OCI-LY3 (cell line): ENCODE data around the gene HSDL2.

Experiments
- EZH2phosphoT487 ChIP-seq: fragments of 200-600 bp; shearing (Covaris generic); IDR thresholded peaks from 2 replicates; pipeline ENCODE4 v1.6.1; 2018; ENCODE audit warnings: antibody characterized with exemption, mixed run types, low read depth
- TF ChIP-seq, protein P1 (sequence below): fragments of 200-600, 300-600 bp; sonication (generic); IDR thresholded peaks from 2 replicates; pipeline ENCODE4 v1.5.1; 2014; ENCODE audit warnings: antibody characterized with exemption, low read length, low read depth

DNA sequence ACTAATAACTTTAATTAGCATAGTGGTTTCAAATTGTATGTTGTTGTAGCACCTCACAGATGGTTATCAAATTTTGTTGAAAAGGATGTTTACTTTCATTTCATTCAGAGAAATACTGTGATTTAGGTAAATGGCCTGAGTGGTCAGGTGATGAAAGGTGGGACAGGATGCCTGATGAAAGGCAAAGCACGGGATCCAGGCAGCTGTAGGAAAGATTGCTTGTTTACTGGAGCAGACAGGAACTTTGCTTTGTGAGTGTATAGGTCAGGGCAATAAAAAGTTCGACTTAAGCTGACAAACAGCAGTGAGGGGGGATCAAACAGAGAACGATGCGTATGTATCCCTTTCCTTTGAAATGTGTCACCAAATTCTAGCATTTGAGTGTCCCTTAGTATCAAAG lies 125.7 kb downstream of the HSDL2 start:
- TF ChIP-seq, protein P1, sequence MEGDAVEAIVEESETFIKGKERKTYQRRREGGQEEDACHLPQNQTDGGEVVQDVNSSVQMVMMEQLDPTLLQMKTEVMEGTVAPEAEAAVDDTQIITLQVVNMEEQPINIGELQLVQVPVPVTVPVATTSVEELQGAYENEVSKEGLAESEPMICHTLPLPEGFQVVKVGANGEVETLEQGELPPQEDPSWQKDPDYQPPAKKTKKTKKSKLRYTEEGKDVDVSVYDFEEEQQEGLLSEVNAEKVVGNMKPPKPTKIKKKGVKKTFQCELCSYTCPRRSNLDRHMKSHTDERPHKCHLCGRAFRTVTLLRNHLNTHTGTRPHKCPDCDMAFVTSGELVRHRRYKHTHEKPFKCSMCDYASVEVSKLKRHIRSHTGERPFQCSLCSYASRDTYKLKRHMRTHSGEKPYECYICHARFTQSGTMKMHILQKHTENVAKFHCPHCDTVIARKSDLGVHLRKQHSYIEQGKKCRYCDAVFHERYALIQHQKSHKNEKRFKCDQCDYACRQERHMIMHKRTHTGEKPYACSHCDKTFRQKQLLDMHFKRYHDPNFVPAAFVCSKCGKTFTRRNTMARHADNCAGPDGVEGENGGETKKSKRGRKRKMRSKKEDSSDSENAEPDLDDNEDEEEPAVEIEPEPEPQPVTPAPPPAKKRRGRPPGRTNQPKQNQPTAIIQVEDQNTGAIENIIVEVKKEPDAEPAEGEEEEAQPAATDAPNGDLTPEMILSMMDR = no peak
- TF ChIP-seq EZH2phosphoT487 = no peak
